ENCODE data around the gene TMEM250.

Gene TMEM250

DNA sequence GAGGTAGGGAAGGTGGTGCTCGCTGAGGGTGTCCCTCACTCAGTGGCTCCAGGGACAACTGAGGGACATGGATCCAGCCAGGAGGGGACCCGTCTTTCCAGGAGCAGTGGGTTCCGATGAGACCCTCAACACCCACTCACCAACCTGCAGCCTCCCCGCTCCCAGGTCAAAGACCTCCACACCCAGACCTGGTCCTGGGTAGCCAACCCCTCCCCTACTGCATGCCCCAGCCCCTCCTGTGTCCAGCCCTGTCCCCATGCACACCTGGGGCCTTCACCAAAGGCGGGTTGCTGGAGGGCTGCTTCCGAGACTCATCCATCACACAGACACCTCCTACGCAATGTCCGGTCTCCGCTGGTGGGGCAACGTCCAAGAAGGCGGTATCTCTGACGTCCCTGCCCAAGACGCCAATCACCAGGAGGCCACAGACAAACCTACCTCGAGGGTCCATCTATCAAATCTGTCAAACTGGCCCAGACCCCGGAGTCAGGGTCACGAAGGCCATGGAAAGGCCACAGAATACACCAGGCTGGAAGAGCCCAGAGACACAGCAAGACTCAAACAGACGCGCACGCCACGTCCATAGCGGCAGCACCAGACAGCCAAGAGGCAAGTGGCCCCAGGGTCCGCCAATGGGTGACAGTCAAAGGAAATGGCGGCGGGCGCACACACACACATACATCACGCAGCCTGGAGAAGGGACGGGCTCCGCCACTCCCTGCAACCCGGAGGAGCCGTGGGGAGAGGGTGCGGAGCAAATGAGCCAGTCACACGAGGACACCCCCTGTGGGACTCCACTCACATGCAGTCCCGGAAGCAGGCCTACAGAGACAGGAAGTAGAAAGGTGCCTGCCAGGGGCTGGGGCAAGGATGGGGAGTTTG, 34.4 kb downstream of the TMEM250 start:
- DNase-seq (ENCODE audit: low read depth in 3 of 3, low spot score in 1 of 3), result no peak

DNA sequence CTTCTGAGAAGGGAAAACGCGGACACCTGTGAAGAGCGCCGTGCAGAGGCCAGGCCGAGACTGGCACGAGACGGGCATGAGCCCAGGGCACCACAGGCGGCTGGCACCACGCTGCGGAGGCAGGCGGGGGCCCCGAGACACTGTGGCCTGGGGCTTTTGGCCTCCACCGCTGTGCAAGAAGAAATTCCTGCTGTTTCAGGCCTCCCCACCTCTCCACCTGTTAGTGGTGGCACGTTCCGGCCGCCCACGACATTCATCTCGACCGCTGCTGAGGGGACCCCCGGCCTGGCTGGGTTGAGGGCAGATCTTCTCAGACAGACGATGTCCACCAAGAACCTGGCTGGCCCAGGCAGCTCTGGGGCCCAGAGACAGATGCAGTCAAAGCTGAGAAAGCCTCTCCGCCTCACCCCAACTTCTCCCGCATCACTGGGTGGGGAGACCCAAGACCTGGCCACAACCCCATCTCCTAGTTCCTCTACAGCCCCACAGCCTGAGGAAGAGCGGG, 35.1 kb downstream of the TMEM250 start:
- DNase-seq (ENCODE audit: low read depth in 3 of 3, low spot score in 1 of 3), result no peak

GRCh38 chr9:136082496-136083361, 35.9 kb downstream of the TMEM250 start:
- no peak for DNase-seq (ENCODE audit: low read depth in 3 of 3, low spot score in 1 of 3)

- no peak for DNase-seq (ENCODE audit: low read depth in 3 of 3, low spot score in 1 of 3)
Observed at GRCh38 chr9:136081826-136082495, 36.7 kb downstream of the TMEM250 start.

DNA sequence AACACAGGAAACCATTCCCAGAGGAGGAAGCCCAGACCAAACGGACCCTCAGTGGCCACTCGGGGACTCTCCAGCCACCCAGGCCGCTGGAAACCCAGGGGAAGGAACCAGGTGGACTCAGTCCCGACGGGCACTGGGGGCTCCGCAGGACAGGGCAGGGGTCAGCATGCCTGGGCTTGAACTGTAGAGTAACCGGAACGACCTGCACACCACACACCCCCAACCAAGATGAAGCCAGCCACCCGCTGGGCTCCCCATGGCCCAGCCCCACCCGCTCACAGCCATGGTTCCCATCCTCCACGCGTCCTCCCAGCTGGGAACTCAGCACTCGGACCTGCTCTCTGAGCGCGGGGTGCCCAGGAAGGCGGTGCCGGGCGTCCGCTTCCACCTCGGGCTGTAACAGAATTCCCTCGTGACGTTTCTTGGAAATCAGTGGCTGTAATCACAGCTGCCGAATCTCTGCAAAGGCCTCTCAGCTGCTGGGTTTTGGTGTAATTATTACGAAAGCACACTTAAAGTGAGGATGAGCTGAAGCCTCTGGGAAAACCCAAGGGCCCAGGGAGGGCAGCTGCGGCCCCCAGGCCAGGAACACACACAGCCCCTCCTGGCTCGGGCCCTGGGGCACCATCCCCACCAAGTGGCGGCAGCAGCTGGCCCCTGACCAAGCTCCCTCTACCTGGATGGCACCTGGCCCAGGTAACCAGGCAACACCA, 37.4 kb downstream of the TMEM250 start:
- no peak for DNase-seq (ENCODE audit: low read depth in 3 of 3, low spot score in 1 of 3)

DNA sequence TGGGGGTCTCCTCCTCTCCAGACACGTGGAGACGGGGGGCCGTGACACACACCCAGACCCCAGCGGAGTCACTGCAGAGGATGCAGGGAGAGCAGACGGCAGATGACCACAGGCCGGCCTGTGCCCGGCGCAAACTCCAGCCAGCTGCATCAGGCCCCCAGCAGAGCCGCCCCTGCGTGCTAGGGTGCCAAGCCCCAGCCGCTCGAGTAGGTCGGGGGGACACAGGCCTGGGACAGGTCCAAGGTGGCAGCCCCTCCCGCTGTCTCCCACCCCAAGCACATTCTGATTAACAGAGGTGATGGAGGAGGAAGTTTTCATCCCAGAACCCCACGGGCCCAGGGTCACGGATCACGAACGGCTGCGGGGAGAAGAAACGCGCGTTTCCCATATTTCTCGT, 38.0 kb downstream of the TMEM250 start:
- no peak for DNase-seq (ENCODE audit: low read depth in 3 of 3, low spot score in 1 of 3)

DNA sequence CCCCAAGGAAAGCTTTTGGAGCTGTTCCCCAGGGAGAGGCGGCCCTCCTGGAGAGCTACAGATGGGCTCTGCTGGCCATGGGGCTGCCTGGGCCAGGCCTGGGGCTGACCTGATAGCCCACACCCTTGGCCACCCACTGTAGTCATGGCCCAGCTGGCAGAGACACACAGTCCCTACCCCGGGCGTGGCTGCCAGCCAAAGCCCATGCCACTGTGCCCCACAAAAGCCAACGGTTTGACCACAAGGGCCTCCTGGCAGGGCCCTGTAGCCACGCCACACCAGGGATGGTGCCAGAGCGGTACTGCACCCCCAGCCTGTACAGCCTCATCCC, 38.8 kb downstream of the TMEM250 start:
- no peak for DNase-seq (ENCODE audit: low read depth in 3 of 3, low spot score in 1 of 3)

- no peak for DNase-seq (ENCODE audit: low read depth in 3 of 3, low spot score in 1 of 3)
Observed at GRCh38 chr9:136079211-136079915, 39.3 kb downstream of the TMEM250 start.

DNA sequence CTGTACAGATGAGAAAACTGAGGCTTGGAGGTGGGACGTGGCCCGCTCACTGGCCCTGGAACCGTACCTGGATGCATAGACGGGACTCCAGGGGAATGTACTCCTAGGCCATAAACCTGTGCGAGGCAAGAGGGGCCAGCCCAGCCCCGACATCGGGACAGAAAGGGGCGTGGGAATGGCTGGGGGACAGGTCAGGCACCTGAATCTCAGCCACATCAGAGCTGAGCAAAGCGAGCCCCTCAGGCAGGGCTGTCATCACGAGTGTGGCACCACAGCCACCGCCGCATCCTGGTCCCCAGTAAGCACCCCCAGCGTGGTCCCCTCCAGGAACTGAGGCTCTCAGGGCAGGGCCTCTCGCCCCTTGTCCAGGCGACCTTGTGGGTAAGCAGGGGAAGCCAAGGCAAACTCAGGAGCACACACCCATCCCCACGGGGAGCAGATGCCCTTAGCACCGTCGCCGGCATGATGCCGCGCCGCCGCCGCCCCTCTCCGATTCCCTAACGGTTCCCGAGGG, 40.1 kb downstream of the TMEM250 start:
- no peak for DNase-seq (ENCODE audit: low read depth in 3 of 3, low spot score in 1 of 3)

DNA sequence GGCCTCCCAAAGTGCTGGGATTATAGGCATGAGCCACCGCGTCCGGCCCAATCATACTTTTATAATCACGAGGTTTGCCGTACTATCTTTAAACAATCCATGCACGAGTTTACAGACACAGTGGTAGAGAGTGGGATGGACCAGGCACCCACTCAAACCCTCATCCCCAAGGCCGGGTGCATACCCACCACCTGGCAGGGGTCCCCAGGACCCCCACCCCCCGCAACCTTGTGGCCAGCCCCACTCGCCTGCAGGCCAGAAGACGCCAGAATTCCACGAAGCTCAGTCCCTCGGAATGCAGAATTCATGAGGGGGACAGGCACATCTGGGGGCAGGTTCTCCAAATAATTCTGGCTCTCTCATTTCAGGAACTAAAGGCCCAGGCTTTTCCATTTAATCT, 40.7 kb downstream of the TMEM250 start:
- DNase-seq (ENCODE audit: low read depth in 3 of 3, low spot score in 1 of 3), result no peak

DNA sequence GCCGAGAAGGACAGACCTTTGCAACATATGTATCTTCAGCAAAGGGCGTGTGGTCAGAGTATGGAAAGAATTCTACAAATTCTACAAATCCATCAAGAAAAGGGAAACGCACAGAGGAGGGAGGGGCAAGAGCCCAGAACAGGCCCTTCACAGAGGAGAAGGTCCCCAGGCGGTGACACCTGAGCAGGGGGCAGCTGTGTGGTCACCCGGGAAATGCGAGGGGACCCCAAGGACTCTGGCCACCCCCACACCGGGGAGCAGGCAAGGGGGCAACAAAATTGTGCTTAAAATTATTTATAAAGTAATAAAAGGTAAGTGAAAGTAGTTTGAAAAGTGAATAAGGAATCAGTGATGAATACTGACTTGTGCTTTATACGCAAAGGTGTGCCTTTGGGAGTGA, 41.2 kb downstream of the TMEM250 start:
- no peak for DNase-seq (ENCODE audit: low read depth in 3 of 3, low spot score in 1 of 3)

DNA sequence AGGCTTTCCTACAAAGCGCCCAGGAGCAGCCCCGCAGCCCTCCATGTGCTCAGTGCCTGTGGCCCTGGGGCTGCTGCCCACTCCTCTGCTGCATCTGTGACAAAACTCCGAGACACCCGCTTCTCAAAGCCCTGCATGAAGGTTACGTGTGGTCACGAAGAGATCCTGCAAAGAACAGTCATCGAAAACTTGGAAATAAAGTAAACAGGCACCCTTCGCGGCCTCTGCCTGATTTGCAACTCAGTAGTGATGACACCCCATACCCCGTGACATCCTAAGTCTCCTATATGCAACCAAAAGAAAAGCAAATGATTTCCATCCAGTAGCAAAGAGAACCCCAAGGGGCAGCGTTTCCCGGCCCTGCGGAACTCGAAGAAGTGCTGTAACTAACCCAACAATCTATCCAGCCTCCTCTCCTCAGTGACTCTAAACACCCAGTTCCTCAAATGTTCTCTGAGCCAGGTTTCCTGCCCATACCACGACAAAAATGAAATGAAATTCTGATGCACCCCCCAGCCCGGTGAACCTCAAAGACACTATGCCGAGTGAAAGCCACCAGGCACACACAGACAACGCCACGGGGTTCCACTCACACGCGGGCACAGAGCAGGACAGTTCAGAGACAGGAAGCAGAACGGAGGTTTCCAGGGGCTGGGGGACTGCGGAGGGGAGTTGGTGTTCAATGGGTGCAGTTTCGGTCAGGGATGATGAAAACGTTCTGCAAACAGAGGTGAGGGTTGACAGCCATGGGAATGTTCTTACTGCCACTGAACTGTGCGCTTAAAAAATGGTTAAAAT, 42.6 kb downstream of the TMEM250 start:
- no peak for DNase-seq (ENCODE audit: low read depth in 3 of 3, low spot score in 1 of 3)

- no peak for DNase-seq (ENCODE audit: low read depth in 3 of 3, low spot score in 1 of 3)
Observed at GRCh38 chr9:136075134-136075841, 43.4 kb downstream of the TMEM250 start.

GRCh38 chr9:136074706-136075105, 44.0 kb downstream of the TMEM250 start:
- DNase-seq (ENCODE audit: low read depth in 3 of 3, low spot score in 1 of 3), result no peak

All from stimulated activated CD4-positive, alpha-beta T cell treated with anti-CD3 and anti-CD28 coated beads, TNF-alpha, amount 100 ng/mL, for 1 hour (primary cell).